GM12878 (cell line): Measurements from ENCODE around the gene ADPRHL1. TPM values are rescaled to one million over a fixed set of nuclear protein-coding genes. Genes with fewer than 3 reads are reported as not detected.

Experiments used
- ATAC-seq: fragments of 200-7000 bp; cut with Tn5 transposase; 3 replicates; pipeline ENCODE4 v1.9.1; 2020; ENCODE audit warnings: mild to moderate bottlenecking, moderate library complexity
- BruUV-seq: library from RNA; stranded (reverse); fragments of 400-500 nt; replicated peaks from 2 replicates; lab custom pipeline; 2021; lab: Mats Ljungman, UMichigan
- CTCF ChIA-PET: fragments of 300-600 bp; sonication (Branson Sonifier 250); formaldehyde crosslinking; extraction: SDS; loops from one replicate; lab custom pipeline; 2021; ENCODE audit warnings: inconsistent platforms; lab: Yijun Ruan, JAX
- POLR2A ChIA-PET: fragments of 350-600 bp; formaldehyde crosslinking; extraction: SDS; loops from one replicate; lab custom pipeline; 2021; ENCODE audit warnings: inconsistent platforms; lab: Charles Lee
- RAD21 ChIA-PET: fragments of 300-600 bp; sonication (Branson Sonifier 250); formaldehyde crosslinking; loops from one replicate; lab custom pipeline; 2023; ENCODE audit warnings: antibody characterized with exemption; ENCODE audit not compliant: unreplicated experiment; lab: Charles Lee
- SMC1A ChIA-PET: fragments of 300-600 bp; sonication (Branson Sonifier 250); formaldehyde crosslinking; loops from one replicate; lab custom pipeline; 2023; ENCODE audit not compliant: unreplicated experiment, uncharacterized antibody; lab: Charles Lee
- DNase-seq: peaks from one replicate; pipeline ENCODE4 v3.0.0-alpha.2; 2011; ENCODE audit warnings: low read depth, low spot score
- FAIRE-seq: peaks from 3 replicates; lab custom pipeline; 2011; peaks lifted over from hg19 to GRCh38; lab: Jason Lieb, UNC
- H2AFZ ChIP-seq: 2 replicates; pipeline ENCODE4 v1.6.0; 2011; ENCODE audit warnings: low read depth, low read length, control low read depth; ENCODE audit not compliant: control insufficient read depth
- H3K27ac ChIP-seq: 2 replicates; pipeline ENCODE4 v1.5.1; 2011; ENCODE audit warnings: control low read depth; ENCODE audit not compliant: control insufficient read depth, insufficient read depth
- H3K27me3 ChIP-seq, 2 experiments: replicated peaks in 1 of 2; 2 replicates each; pipeline versions ENCODE4 v1.6.0 to v1.6.1; 2011; ENCODE audit warnings: low read length in 1 of 2; ENCODE audit not compliant: control insufficient read depth in 2 of 2, insufficient read depth in 2 of 2
- H3K36me3 ChIP-seq, 2 experiments: 2 replicates each; pipeline ENCODE4 v1.5.1; 2011; ENCODE audit warnings: low read length in 1 of 2; ENCODE audit not compliant: control insufficient read depth in 2 of 2, insufficient read depth in 2 of 2
- H3K4me1 ChIP-seq: 2 replicates; pipeline ENCODE4 v1.6.1; 2011; ENCODE audit warnings: mild to moderate bottlenecking, low read length, moderate library complexity, mixed read lengths; ENCODE audit not compliant: control insufficient read depth, insufficient read depth
- H3K4me2 ChIP-seq: 2 replicates; pipeline ENCODE4 v1.6.0; 2011; ENCODE audit warnings: control low read depth; ENCODE audit not compliant: control insufficient read depth, insufficient read depth
- H3K4me3 ChIP-seq: fragments of 200-600 bp; sonication (generic); 2 replicates; pipeline ENCODE4 v1.5.1; 2016
- H3K79me2 ChIP-seq: 2 replicates; pipeline ENCODE4 v1.6.0; 2011; ENCODE audit warnings: low read length; ENCODE audit not compliant: control insufficient read depth, insufficient read depth
- H3K9ac ChIP-seq: 2 replicates; pipeline ENCODE4 v1.8.0; 2011; ENCODE audit warnings: low read length, control low read depth, mixed read lengths; ENCODE audit not compliant: control insufficient read depth, insufficient read depth
- H3K9me3 ChIP-seq: replicated peaks from 3 replicates; pipeline ENCODE4 v1.5.1; 2011; ENCODE audit warnings: mild to moderate bottlenecking, low read length; ENCODE audit not compliant: control insufficient read depth, insufficient read depth
- H4K20me1 ChIP-seq: 2 replicates; pipeline ENCODE4 v1.6.0; 2011; ENCODE audit not compliant: control insufficient read depth, insufficient read depth
- ATF2 ChIP-seq: IDR thresholded peaks from 2 replicates; pipeline ENCODE4 v1.6.1; 2012; ENCODE audit warnings: low read length, inconsistent platforms
- EP300 ChIP-seq, 2 experiments: fragments of 150-350 bp in 1 of 2; IDR thresholded peaks; 2 replicates each; pipeline ENCODE4 v1.6.1; 2011 to 2012; ENCODE audit warnings: low read depth in 2 of 2, low read length in 2 of 2, borderline replicate concordance in 1 of 2, improper control_type of control experiment in 1 of 2, inconsistent platforms in 1 of 2; ENCODE audit not compliant: control insufficient read depth in 1 of 2
- HSF1 ChIP-seq: fragments of 150-350 bp; IDR thresholded peaks from 2 replicates; pipeline ENCODE4 v1.6.1; 2014; ENCODE audit warnings: mild to moderate bottlenecking, low read depth, low read length
- IRF5 ChIP-seq: fragments of 450-650 bp; IDR thresholded peaks from 2 replicates; pipeline ENCODE4 v1.6.1; 2017; ENCODE audit warnings: borderline replicate concordance
- JUND ChIP-seq: IDR thresholded peaks from 2 replicates; pipeline ENCODE4 v1.6.1; 2012; ENCODE audit warnings: low read depth, mild to moderate bottlenecking, low read length, improper control_type of control experiment, moderate library complexity
- MAX ChIP-seq: IDR thresholded peaks from 2 replicates; pipeline ENCODE4 v1.6.1; 2012; ENCODE audit warnings: low read depth, low read length, improper control_type of control experiment
- ZNF217 ChIP-seq: fragments of 450-650 bp; IDR thresholded peaks from 2 replicates; pipeline ENCODE4 v1.6.1; 2017; ENCODE audit warnings: antibody characterized with exemption, mild to moderate bottlenecking
- WGBS: methylation state at CpG from one replicate; pipeline ENCODE4 v1.1.6; 2016; ENCODE audit warnings: low lambda C conversion rate; ENCODE audit not compliant: insufficient replicate concordance, insufficient coverage; ENCODE audit errors: missing lambda C conversion rate; 5-methylcytosine and 5-hydroxymethylcytosine counted together
- in situ Hi-C: fragments of 300-500 bp; cut with MboI; formaldehyde crosslinking; loops from 9 replicates; pipeline ENCODE4 v1.14.3; 2018; ENCODE audit warnings: mixed read lengths
- intact Hi-C: fragments of 100-400 bp; cut with micrococcal nuclease; formaldehyde crosslinking; loops from one replicate; pipeline ENCODE4 v1.14.2; 2022; ENCODE audit not compliant: unreplicated experiment
- polyA plus RNA-seq, 11 experiments: library from polyadenylated mRNA; depleted of rRNA in 4 of 11; unstranded in 6 of 11; stranded (reverse) in 5 of 11; fragments of >200 nt; fragmentation: Nextera tagmentation in 4 of 11; fragmentation: Illumina TruSeq in 1 of 11; extraction: Ambion mirVana in 4 of 11; extraction: Trizol in 1 of 11; gene quantifications; 1 replicate in 1 of 11; 2 replicates in 10 of 11; pipeline versions ENCODE4 v1.2.1 to v1.2.3, GENCODE V29; 2011 to 2016; ENCODE audit warnings: inconsistent platforms in 2 of 11, missing spikeins in 2 of 11, low read depth in 1 of 11
- total RNA-seq, 4 experiments: library from RNA; depleted of rRNA in 3 of 4; stranded (reverse); fragments of >200 nt in 3 of 4; fragmentation: Illumina TruSeq in 1 of 4; extraction: Trizol in 1 of 4; gene quantifications; 2 replicates each; pipeline versions ENCODE4 v1.2.1 to v1.2.3, GENCODE V29; 2013 to 2021

Gene ADPRHL1
- total and polyA plus RNA-seq, 10 of the 15 experiments (the other 5 are each of a cell fraction or from before 2014, with no cell fraction given), result 0.05 to 1.9 (median 1.0) TPM

GRCh38 chr13:113460064-113460555 lies 6.8 kb upstream of the ADPRHL1 start:
- intact Hi-C loops (no loop called here), in situ Hi-C loops (no loop called here)
- ATAC-seq (no peak), DNase-seq (no peak)
- no peaks in the 10 kb centered on the region for H4K20me1 ChIP-seq
- peaks cover 11 to 15% of the 10 kb centered on the region in 2 experiments; a peak in 3 of 4 replicates for H3K36me3 ChIP-seq
- POLR2A ChIA-PET, result no interaction called here
- no peaks in the 10 kb centered on the region for H3K79me2 ChIP-seq
- no peak overlapping the region for H3K4me3 ChIP-seq
- TF ChIP-seq MAX (no peak), EP300 (IDR thresholded peaks at IDR 0.05; ENCODE audit: borderline replicate concordance in 1 of 2, control insufficient read depth in 1 of 2, low read depth in 2 of 2, low read length in 2 of 2) (no peak), ZNF217 (no peak), HSF1 (no peak), IRF5 (no peak), ATF2 (no peak), JUND (no peak)
- TF ChIP-seq, all 136 proteins: peak for 0
- Histone ChIP-seq H3K4me2 (no peak overlapping the region), H3K27me3 (no peaks in the 10 kb centered on the region), H3K27ac (no peak overlapping the region), H2AFZ (no peak overlapping the region), H3K9me3 (no peaks in the 10 kb centered on the region), H3K4me1 (no peaks in the 10 kb centered on the region), H3K9ac (no peak overlapping the region)
- ChIA-PET CTCF (interaction anchor here (3.8 kb wide), 1 partner anchor 102 kb away, joined by 20 read pairs; no protein-coding TSS in a partner anchor), SMC1A (interaction anchor here (1.0 kb wide), 1 partner anchor 33 kb away, joined by 4 read pairs; no protein-coding TSS in a partner anchor), RAD21 (no interaction called here)
- 97% methylated on average over 14 of the region's 14 CpGs for WGBS
- no peak for FAIRE-seq
- BruUV-seq, result no TSS peak
